H1 (cell line): Measurements from ENCODE around the gene PCYT1A. TPM values are rescaled to one million over a fixed set of nuclear protein-coding genes. Genes with fewer than 3 reads are reported as not detected.
"Not testable (repeated sequence)": the region's sequence is repeated elsewhere in the genome, so short reads cannot be mapped to it uniquely, and the experiment has no call there.

Source experiments
- CTCF ChIA-PET: fragments of 300-600 bp; sonication (Branson Sonifier 250); formaldehyde crosslinking; loops from one replicate; lab custom pipeline; 2021; ENCODE audit not compliant: partially characterized antibody; lab: Charles Lee
- POLR2A ChIA-PET: fragments of 300-600 bp; sonication (Branson Sonifier 250); formaldehyde crosslinking; loops from one replicate; lab custom pipeline; 2021; ENCODE audit warnings: inconsistent platforms; ENCODE audit not compliant: partially characterized antibody; lab: Charles Lee
- DNase-seq, 2 experiments: peaks; one replicate each; pipeline versions ENCODE4 v3.0.0 to v3.0.0-alpha.2; 2010 to 2022; ENCODE audit warnings: low spot score in 2 of 2, low read depth in 1 of 2, mixed read lengths in 1 of 2
- FAIRE-seq: peaks from 2 replicates; lab custom pipeline; 2011; peaks lifted over from hg19 to GRCh38; lab: Jason Lieb, UNC
- H2AFZ ChIP-seq: 2 replicates; pipeline ENCODE4 v1.8.1; 2012; ENCODE audit warnings: low read length, inconsistent platforms
- H2AK5ac ChIP-seq: 2 replicates; pipeline ENCODE4 v1.6.1; 2013; ENCODE audit warnings: low read depth, low read length
- H2BK120ac ChIP-seq: replicated peaks from 2 replicates; pipeline ENCODE3; 2013; ENCODE audit warnings: low read depth, low read length, inconsistent platforms
- H2BK12ac ChIP-seq: 2 replicates; pipeline ENCODE4 v1.6.1; 2013; ENCODE audit warnings: low read depth, low read length
- H2BK15ac ChIP-seq: 2 replicates; pipeline ENCODE4 v1.6.1; 2013; ENCODE audit warnings: low read length
- H2BK20ac ChIP-seq: 2 replicates; pipeline ENCODE4 v1.6.1; 2013; ENCODE audit warnings: low read length
- H2BK5ac ChIP-seq: 2 replicates; pipeline ENCODE4 v1.6.1; 2013; ENCODE audit warnings: low read depth, low read length
- H3K14ac ChIP-seq: 2 replicates; pipeline ENCODE4 v1.6.1; 2013; ENCODE audit warnings: inconsistent platforms; ENCODE audit not compliant: insufficient read length
- H3K18ac ChIP-seq: 2 replicates; pipeline ENCODE4 v1.6.1; 2013; ENCODE audit warnings: low read length; ENCODE audit errors: extremely low read depth
- H3K23ac ChIP-seq: 2 replicates; pipeline ENCODE4 v1.6.1; 2013; ENCODE audit warnings: inconsistent platforms; ENCODE audit not compliant: insufficient read length
- H3K23me2 ChIP-seq: 2 replicates; pipeline ENCODE4 v1.6.1; 2013; ENCODE audit warnings: low read depth, low read length
- H3K27ac ChIP-seq: 2 replicates; pipeline ENCODE4 v1.6.1; 2011; ENCODE audit warnings: low read depth, low read length, inconsistent platforms
- H3K27me3 ChIP-seq, 4 experiments: replicated peaks in 1 of 4; 1 replicate in 1 of 4; 2 replicates in 3 of 4; pipeline versions ENCODE4 v1.6.1 to v1.8.1; 2011 to 2013; ENCODE audit warnings: low read length in 3 of 4, mild to moderate bottlenecking in 3 of 4, inconsistent platforms in 2 of 4, mixed read lengths in 2 of 4, moderate library complexity in 1 of 4; ENCODE audit not compliant: control insufficient read depth in 3 of 4, insufficient read depth in 3 of 4; ENCODE audit errors: extremely low read depth in 1 of 4
- H3K36me3 ChIP-seq, 4 experiments: 2 replicates each; pipeline versions ENCODE4 v1.6.1 to v1.8.1; 2011 to 2013; ENCODE audit warnings: mild to moderate bottlenecking in 4 of 4, low read length in 3 of 4, moderate library complexity in 2 of 4, control low read depth in 1 of 4, inconsistent platforms in 1 of 4; ENCODE audit not compliant: insufficient read depth in 4 of 4, control insufficient read depth in 2 of 4
- H3K4ac ChIP-seq: replicated peaks from 2 replicates; pipeline ENCODE3; 2013; ENCODE audit warnings: low read length, low read depth, mixed read lengths, inconsistent platforms; ENCODE audit not compliant: insufficient read length
- H3K4me1 ChIP-seq, 4 experiments: replicated peaks in 1 of 4; 1 replicate in 1 of 4; 2 replicates in 3 of 4; pipeline versions ENCODE4 v1.6.1 to v1.8.1; 2011 to 2013; ENCODE audit warnings: low read length in 3 of 4, inconsistent platforms in 2 of 4, mixed read lengths in 1 of 4; ENCODE audit not compliant: insufficient read depth in 4 of 4, control insufficient read depth in 3 of 4
- H3K4me2 ChIP-seq, 2 experiments: 2 replicates each; pipeline versions ENCODE4 v1.6.1 to v1.8.1; 2011 to 2013; ENCODE audit warnings: low read depth in 2 of 2, low read length in 2 of 2, control low read depth in 1 of 2, inconsistent platforms in 1 of 2, mild to moderate bottlenecking in 1 of 2; ENCODE audit not compliant: insufficient read depth in 1 of 2
- H3K4me3 ChIP-seq, 4 experiments: fragments of 200-600, 300-600 bp in 1 of 4; sonication (generic), shearing (Covaris generic), sonication (Bioruptor Twin) in 1 of 4; 2 replicates each; pipeline versions ENCODE4 v1.5.1 to v1.8.1; 2011 to 2016; ENCODE audit warnings: low read length in 4 of 4, low read depth in 3 of 4, control low read depth in 2 of 4, inconsistent platforms in 2 of 4, mild to moderate bottlenecking in 2 of 4, mixed read lengths in 1 of 4, moderate library complexity in 1 of 4; ENCODE audit not compliant: insufficient read depth in 2 of 4; ENCODE audit errors: extremely low read depth in 1 of 4
- H3K56ac ChIP-seq: replicated peaks from 2 replicates; pipeline ENCODE3; 2013; ENCODE audit warnings: low read depth, mild to moderate bottlenecking, mixed read lengths, low read length, inconsistent platforms; ENCODE audit not compliant: insufficient read length
- H3K79me1 ChIP-seq: 2 replicates; pipeline ENCODE4 v1.6.1; 2013; ENCODE audit warnings: low read depth, low read length, control low read depth
- H3K79me2 ChIP-seq, 2 experiments: 2 replicates each; pipeline versions ENCODE4 v1.6.1 to v1.8.1; 2012 to 2013; ENCODE audit warnings: low read length in 2 of 2, mild to moderate bottlenecking in 2 of 2, inconsistent platforms in 1 of 2; ENCODE audit not compliant: insufficient read depth in 2 of 2, control insufficient read depth in 1 of 2
- H3K9ac ChIP-seq, 4 experiments: replicated peaks in 1 of 4; 1 replicate in 1 of 4; 2 replicates in 3 of 4; pipeline versions ENCODE4 v1.6.1 to v1.8.1; 2011 to 2013; ENCODE audit warnings: low read depth in 3 of 4, low read length in 3 of 4, control low read depth in 2 of 4, mild to moderate bottlenecking in 2 of 4, moderate library complexity in 2 of 4, inconsistent platforms in 1 of 4; ENCODE audit errors: extremely low read depth in 1 of 4
- H3K9me3 ChIP-seq, 2 experiments: 2 replicates each; pipeline versions ENCODE4 v1.6.1 to v1.8.1; 2012 to 2013; ENCODE audit warnings: mild to moderate bottlenecking in 2 of 2, moderate library complexity in 2 of 2, control low read depth in 1 of 2, inconsistent platforms in 1 of 2, low read depth in 1 of 2, low read length in 1 of 2, mixed read lengths in 1 of 2; ENCODE audit not compliant: insufficient read depth in 2 of 2
- H4K20me1 ChIP-seq, 2 experiments: replicated peaks in 1 of 2; 2 replicates each; pipeline versions ENCODE3 to v1.8.1; 2011 to 2013; ENCODE audit warnings: inconsistent platforms in 2 of 2, low read length in 2 of 2, mild to moderate bottlenecking in 1 of 2; ENCODE audit not compliant: insufficient read depth in 2 of 2, control insufficient read depth in 1 of 2
- H4K5ac ChIP-seq: 2 replicates; pipeline ENCODE4 v1.6.1; 2013; ENCODE audit warnings: low read length, low read depth, mixed read lengths, inconsistent platforms; ENCODE audit not compliant: insufficient read length
- H4K8ac ChIP-seq: 2 replicates; pipeline ENCODE4 v1.8.0; 2013; ENCODE audit warnings: mild to moderate bottlenecking, moderate library complexity, low read length, inconsistent platforms; ENCODE audit not compliant: insufficient read depth; ENCODE audit errors: extremely low read depth
- H4K91ac ChIP-seq: replicated peaks from 2 replicates; pipeline ENCODE3; 2013; ENCODE audit warnings: low read length, mixed read lengths, inconsistent platforms; ENCODE audit not compliant: insufficient read length
- BACH1 ChIP-seq: IDR thresholded peaks from 2 replicates; pipeline ENCODE4 v1.6.1; 2012; ENCODE audit warnings: low read length, improper control_type of control experiment
- CBX8 ChIP-seq: fragments of 300-800, 300-1000 bp; sonication (generic); IDR thresholded peaks from 2 replicates; pipeline ENCODE4 v1.7.1; 2016; ENCODE audit warnings: low read depth, low read length, borderline replicate concordance
- CHD1 ChIP-seq: IDR thresholded peaks from 2 replicates; pipeline ENCODE4 v1.6.1; 2012; ENCODE audit warnings: low read depth, low read length, improper control_type of control experiment
- GABPA ChIP-seq: IDR thresholded peaks from 2 replicates; pipeline ENCODE4 v1.6.1; 2011; ENCODE audit warnings: mild to moderate bottlenecking, low read length, moderate library complexity, borderline replicate concordance; ENCODE audit not compliant: insufficient read depth
- RAD21 ChIP-seq, 2 experiments: IDR thresholded peaks in 1 of 2; conservative IDR thresholded peaks in 1 of 2; 2 replicates each; pipeline ENCODE4 v1.6.1; 2011; ENCODE audit warnings: low read depth in 2 of 2, low read length in 2 of 2, improper control_type of control experiment in 1 of 2, inconsistent platforms in 1 of 2, mild to moderate bottlenecking in 1 of 2, moderate library complexity in 1 of 2
- WGBS, 2 experiments: shearing (Covaris generic) in 1 of 2; methylation state at CpG; one replicate each; pipeline versions ENCODE4 v1.1.6 to v1.1.7; 2013 to 2015; ENCODE audit warnings: low lambda C conversion rate in 2 of 2, mixed read lengths in 2 of 2, inconsistent platforms in 1 of 2, low coverage in 1 of 2, missing lambda C conversion rate in 1 of 2; ENCODE audit not compliant: insufficient replicate concordance in 2 of 2, insufficient coverage in 1 of 2, insufficient read length in 1 of 2; ENCODE audit errors: extremely low coverage in 1 of 2, missing lambda C conversion rate in 1 of 2; 5-methylcytosine and 5-hydroxymethylcytosine counted together
- polyA plus RNA-seq, 7 experiments: library from polyadenylated mRNA; depleted of rRNA in 3 of 7; stranded (reverse) in 5 of 7; unstranded in 2 of 7; fragments of >200 nt in 5 of 7; fragments of 200-250 nt in 2 of 7; gene quantifications; 1 replicate in 5 of 7; 2 replicates in 1 of 7; 4 replicates in 1 of 7; pipeline versions ENCODE4 v1.2.1 to v1.2.3, GENCODE V29; 2011 to 2013; ENCODE audit warnings: missing spikeins in 2 of 7, mixed read lengths in 2 of 7
- total RNA-seq: library from RNA; stranded (reverse); fragmentation: NEBNext Ultra II Directional; extraction: Animal tissue kit (Norgen Biotek cat#: 25700); gene quantifications from 2 replicates; pipeline ENCODE4 v1.2.1, GENCODE V29; 2021

The PCYT1A gene
- total and polyA plus RNA-seq, 2 of the 8 experiments (the other 6 are each of a cell fraction or from before 2014, with no cell fraction given), result 19.9 to 31.8 TPM

DNA sequence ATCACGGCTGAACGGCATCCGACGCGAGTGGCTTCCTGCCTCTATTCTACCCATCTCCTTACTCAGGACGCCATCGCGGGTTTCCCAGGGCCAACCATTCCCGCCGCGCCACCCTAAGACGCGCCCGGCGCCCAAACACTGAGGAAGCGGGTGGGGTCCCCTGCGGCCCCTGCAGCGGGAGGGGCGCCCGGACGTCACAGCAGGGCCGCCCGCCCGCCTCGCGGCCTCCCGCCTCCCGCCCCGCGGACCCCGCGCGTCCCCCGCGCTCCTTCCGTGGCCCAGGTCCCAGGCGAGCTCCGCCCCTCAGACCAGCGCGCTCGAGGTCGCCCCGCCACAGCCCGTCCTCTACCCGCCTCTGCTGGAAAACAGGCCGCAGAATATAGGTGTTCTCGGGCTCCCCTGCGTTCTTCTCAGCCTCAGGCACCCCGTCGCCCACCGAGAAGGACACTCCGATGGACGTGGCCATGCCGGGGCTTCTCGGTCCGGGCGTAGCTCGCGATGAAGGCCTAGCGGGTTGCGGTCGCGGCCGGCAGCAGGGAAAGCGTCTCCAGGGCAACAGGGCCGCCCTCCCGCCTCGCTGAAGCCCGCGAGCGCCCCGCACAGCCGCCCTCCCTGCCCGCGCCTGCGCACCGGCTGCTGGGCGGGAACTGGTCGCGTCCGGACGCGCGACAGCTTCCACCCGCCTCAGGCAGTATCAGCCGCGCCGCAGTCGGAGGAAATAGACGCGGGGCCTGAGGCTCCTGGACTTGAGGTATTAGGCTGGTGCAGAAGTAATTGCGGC, 30.4 kb upstream of the PCYT1A start, which contains the start of gene DYNLT2B (continued):
- TF ChIP-seq GABPA (no peak), CBX8 (no peak), CHD1 (no peak), RAD21 (IDR thresholded peaks at IDR 0.05 in 1 of 2, conservative IDR thresholded peaks at IDR 0.05 in 1 of 2; ENCODE audit: low read depth in 2 of 2, low read length in 2 of 2) (0 out of 4 replicates have a peak, but pooled peaks of 1 of the 2 experiments have one; percentile 11), BACH1 (peak; percentile 9; the same call in 1 of the 2 replicates)

DNA sequence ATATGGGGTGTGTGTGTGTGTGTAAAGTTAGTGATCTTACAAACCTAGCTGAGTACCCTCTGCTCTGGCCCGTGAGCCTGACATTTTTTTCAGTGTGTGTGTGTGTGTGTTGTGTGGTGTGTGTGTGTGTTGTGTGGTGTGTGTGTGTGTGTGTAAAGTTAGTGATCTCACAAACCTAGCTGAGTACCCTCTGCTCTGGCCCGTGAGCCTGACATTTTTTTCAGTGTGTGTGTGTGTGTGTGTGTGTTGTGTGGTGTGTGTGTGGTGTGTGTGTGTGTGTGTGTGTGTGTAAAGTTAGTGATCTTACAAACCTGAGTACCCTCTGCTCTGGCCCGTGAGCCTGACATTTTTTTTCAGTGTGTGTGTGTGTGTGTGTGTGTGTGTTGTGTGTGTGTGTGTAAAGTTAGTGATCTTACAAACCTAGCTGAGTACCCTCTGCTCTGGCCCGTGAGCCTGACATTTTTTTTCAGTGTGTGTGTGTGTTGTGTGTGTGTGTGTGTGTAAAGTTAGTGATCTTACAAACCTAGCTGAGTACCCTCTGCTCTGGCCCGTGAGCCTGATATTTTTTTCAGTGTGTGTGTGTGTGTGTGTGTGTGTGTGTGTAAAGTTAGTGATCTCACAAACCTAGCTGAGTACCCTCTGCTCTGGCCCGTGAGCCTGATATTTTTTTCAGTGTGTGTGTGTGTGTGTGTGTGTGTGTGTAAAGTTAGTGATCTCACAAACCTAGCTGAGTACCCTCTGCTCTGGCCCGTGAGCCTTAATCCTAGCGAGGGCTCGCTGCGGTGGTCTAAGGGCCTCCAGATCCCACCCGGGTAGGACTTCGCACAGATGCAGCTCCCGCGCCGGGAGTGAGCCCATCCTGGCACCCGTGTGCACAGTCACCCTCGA, 29.5 kb upstream of the PCYT1A start:
- Histone ChIP-seq H2BK120ac (peak overlapping the region; percentile 28), H3K27ac (peak overlapping the region; percentile 34; the same call in 1 of the 2 replicates), H3K18ac (peak overlapping the region; percentile 87), H3K4me3 (peak overlapping the region; percentile 55 to 98 (median 91)), H4K8ac (peak overlapping the region; percentile 89), H3K4ac (peak overlapping the region; percentile 94), H3K9ac (peak overlapping the region in 3 of 4 experiments; percentile 53 to 92 (median 87); a peak in 6 of 7 replicates), H2AFZ (peak overlapping the region; percentile 89; the same call in 1 of the 2 replicates), H3K4me2 (peak overlapping the region; percentile 20 to 78)
- not testable (repeated sequence) for H3K79me1 ChIP-seq, H2BK15ac ChIP-seq, H3K23ac ChIP-seq, H2BK5ac ChIP-seq, DNase-seq, H2BK20ac ChIP-seq, FAIRE-seq, H4K20me1 ChIP-seq, H4K91ac ChIP-seq, H3K36me3 ChIP-seq, H3K79me2 ChIP-seq, H3K23me2 ChIP-seq, H2AK5ac ChIP-seq, H3K9me3 ChIP-seq, H3K14ac ChIP-seq, H2BK12ac ChIP-seq, H4K5ac ChIP-seq, H3K27me3 ChIP-seq, H3K56ac ChIP-seq, H3K4me1 ChIP-seq
- 32% methylated on average over 14 of the region's 17 CpGs; no CpG with 5 or more reads in 1 of the 2 experiments for WGBS, 2 experiments
- ChIA-PET POLR2A (interaction anchor here (0.9 to 2.2 kb wide), 7 partner anchors 10 to 115 kb away, joined by 3 to 10 read pairs (median 3); partner anchors contain the start of genes PCYT1A and UBXN7), CTCF (interaction anchor here (0.6 to 4.2 kb wide), 6 partner anchors 7 to 334 kb away, joined by 3 to 19 read pairs (median 4); no protein-coding TSS in a partner anchor)
